RPMI7951 (cell line): ENCODE measurements around the gene MSI1. TPM values are rescaled to one million over a fixed set of nuclear protein-coding genes. Genes with fewer than 3 reads are reported as not detected.
A peak's percentile ranks its signal among the peaks of the same experiment; 100 is the strongest.
"Not testable (repeated sequence)": the region's sequence is repeated elsewhere in the genome, so short reads cannot be mapped to it uniquely, and the experiment has no call there.

ENCODE experiments used
- DNase-seq: peaks from one replicate; pipeline ENCODE4 v3.0.0-alpha.2; 2012; ENCODE audit warnings: low read depth
- total RNA-seq: library from RNA; depleted of rRNA; stranded (reverse); fragments of >200 nt; shearing (Covaris generic); gene quantifications from 2 replicates; pipeline ENCODE4 v1.2.3, GENCODE V29; 2014

Gene MSI1
- total RNA-seq, 1 experiment from 2014 or later = not detected

GRCh38 chr12:120357104-120357503, 11.9 kb downstream of the MSI1 start:
- DNase-seq = no peak

DNA sequence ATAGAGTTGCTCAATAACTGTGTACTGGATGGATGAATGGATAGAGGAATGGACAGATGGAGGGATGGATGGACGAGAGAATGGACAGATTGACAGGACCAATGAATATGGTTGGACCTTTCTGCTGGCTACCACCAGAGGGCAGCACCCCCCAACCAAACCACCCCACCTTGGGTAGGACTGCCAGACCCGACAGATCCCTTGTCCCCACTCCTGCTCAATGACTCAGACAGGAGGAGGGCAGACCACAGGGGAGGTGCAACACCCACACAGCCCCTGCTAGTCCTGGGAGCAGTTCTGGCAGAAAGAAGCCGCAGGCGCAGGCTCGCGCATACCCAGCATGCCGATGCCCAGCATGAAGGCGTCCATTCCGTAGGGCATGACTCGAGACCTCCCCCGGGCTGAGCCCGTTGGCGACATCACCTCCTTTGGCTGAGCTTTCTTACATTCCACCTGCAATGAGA, 12.4 kb downstream of the MSI1 start:
- DNase-seq = peak; percentile 91

DNA sequence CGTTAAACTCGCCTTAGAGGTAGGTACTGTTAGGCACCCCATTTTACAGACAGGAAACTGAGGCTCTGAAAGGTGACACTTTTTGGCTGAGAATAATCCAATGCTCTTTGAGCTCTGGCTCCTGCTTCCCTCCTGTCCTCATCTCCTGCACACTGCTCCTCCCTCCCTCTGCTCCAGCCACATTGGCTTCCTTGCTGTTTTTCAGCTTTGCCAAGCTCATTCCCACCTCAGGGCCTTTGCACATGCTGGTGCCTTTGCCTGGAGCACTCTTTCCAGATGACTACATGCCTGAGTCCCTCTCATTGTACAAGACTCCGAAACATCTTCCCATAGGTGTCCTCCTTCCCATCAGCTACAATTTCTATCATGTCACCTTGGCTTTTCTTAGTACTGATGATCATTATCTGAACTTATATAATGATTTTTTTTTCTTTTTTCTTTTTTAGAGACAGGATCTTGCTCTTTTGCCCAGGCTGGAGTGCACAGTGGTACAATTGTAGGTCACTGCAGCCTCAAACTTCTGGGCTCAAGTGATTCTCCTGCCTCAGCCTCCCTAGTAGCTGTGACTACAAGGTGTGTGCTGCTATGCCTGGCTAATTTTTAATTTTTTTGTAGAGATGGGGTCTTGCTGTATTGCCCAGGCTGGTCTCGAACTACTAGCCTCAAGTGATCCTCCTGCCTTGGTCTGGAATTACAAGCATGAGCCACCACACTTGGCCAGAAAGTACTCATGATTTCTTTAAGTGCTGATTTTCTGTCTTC, 15.2 kb downstream of the MSI1 start:
- no peak for DNase-seq

DNA sequence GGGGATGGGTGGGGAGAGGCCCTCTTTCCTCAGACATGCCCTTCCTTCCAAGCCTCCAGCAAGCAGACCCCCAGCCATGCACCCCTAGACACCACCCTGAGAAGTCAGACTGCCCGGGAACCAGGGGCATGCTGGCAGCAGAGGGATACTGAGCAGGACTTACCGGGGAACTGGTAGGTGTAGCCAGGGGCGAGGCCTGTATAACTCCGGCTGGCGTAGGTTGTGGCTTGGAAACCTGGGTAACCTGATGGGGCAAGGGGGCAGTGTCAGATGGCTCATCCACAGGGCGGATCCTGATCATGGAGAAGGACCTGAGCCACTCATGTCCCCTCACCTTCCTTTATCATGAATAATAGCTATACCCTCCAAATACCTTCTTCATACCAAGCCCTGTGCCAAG, 15.8 kb downstream of the MSI1 start:
- DNase-seq = no peak

- peak; percentile 44 for DNase-seq
Observed at GRCh38 chr12:120352117-120352516, 16.8 kb downstream of the MSI1 start.

GRCh38 chr12:120350576-120351350, 18.2 kb downstream of the MSI1 start:
- DNase-seq = no peak

DNA sequence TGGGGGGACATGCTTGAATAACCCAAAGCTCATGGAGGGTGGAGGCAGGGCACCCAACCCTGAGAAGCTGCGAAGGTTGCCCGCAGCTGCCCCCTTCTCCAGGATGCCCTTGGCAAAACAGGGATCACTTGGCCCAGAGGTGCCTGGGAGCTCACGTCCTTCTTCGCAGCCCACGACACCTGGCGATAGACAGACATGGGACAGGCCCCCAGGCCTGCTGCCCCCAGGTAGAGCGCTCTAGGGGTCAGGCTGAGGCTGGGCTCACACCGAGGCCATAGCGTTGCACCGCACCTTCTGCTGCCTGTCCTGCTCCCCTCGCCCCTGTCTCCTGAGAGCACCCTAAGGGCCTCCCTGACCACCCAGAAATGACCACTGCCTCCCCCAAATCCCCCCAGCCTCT, 21.2 kb downstream of the MSI1 start:
- DNase-seq = no peak

DNA sequence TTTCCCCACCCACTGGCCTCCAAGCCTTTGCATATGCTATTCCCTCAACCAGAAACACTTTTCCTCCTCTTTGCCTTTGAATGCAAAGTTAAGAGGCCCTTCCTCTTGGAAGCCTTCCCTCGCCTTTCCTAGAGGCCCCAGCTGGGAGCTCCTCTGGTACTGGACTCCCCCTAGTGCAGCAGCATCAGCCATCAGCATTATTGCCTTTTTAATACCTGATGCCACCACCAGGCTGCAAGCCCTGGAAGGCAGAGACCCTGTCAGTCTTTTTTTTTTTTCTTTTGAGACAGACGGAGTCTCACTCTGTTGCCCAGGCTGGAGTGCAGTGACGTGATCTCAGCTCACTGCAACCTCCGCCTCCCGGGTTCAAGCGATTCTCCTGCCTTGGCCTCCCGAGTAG, 22.3 kb downstream of the MSI1 start:
- DNase-seq = no peak

DNA sequence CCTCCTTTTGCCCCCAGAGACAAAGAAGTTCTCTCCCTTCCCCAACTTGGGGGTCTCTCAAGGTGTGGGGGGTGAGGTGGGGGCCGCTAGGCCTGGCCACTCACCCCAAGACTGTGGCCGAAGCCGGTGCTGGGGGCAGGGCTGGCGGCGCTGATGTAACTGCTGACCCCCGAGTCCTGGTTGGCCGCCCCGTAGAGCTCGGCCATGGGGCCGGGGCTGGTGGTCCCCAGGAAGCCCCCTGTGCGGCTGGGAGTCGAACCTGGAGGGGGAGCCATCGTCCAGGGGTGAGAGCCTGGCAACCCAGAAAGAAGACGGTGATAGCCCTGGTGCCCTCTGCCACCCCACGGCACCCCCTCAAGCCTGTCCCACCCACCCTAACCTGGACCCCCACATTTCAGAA, 22.9 kb downstream of the MSI1 start:
- no peak for DNase-seq

DNA sequence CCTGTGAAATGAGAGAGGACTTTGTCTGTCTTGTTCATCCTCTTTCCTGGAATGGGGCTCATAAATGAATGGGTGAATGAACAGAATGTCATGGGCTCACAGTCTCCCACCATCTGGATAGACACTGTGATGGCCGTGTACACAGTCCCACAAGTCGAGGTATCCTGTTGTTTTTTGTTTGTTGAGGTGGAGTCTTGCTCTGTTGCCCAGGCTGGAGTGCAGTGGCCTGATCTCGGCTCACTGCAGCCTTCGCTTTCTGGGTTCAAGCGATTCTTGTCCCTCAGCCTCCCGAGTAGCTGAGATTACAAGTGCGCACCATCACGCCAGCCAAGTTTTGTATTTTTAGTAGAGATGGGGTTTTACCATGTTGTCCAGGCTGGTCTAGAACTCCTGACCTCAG, 25.3 kb downstream of the MSI1 start:
- DNase-seq = no peak

GRCh38 chr12:120343039-120343537, 25.9 kb downstream of the MSI1 start:
- no peak for DNase-seq

DNA sequence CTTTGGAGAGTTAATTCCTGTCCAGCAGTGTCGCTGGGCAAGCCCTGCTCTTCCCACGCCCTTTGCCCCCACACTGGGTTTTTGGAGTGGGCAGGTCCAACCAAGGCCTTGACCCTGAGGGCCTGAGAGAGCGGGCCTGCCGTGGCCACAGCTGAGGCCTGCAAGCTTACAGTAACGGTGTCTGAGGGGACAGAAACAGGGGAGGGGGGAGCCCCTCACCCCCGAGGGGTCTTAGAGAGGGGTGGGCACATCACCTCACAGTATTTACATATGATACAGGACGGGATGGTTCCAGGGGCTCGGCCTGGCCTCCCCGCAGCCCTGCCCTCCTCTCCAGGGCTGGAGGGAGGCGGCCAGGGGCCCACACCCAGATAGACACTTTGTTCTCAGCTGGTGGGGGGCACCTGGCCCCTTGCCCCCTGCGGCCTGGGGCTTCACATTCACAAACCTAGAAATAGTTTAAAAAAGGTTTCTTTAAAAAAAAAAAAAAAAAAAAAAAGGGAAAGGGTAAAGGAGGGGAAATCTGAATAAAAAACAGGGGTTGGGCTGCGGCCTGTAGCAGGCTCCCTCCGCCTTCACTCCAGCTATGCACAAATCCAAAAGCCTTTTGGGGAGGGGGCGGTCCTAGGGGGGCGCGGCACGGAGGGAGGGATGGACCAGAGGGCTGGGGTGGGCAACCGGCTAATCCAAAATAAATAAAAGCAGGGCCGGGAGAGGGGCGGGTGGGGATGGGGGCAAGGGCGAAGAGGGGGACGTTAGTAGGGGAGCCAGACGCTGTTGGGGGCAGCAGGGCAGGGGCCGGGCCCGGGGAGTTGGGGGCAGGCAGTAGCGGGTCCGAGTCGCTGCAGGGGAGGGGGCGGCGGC, 26.6 kb downstream of the MSI1 start:
- DNase-seq = no peak

DNA sequence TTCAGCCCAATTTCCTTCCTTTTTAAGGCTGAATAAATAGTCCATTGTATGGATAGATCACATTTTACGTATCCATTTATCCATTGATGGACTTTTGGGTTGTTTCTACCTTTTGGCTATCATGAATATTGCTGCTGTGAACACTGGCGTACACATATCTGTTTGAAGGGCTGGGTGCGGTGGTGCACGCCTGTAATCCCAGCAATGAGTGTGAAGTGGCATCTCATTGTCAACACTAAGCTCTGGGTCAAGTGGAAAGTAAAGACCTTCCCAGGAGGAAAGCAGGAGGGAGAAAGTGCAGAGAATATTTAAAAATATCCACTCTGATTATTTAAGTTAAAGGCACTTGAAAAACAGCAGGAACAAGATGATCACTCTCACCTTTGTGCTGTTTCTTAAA, 29.7 kb downstream of the MSI1 start:
- DNase-seq = no peak

DNA sequence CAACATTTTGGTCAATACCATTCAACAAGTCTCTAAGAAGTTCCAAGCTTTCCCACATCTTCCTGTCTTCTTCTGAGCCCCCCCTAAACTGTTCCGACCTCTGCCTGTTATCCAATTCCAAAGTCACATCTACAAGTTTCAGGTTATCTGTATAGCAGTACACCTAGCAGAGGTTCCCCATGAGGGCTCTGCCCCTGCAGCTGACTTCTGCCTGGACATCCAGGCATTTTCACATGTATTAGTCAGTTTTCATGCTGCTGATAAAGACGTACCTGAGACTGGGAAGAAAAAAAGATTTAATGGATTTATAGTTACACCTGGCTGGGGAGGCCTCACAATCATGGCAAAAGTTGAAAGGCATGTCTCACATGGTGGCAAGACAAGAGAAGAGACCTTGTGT, 31.2 kb downstream of the MSI1 start:
- DNase-seq = no peak

DNA sequence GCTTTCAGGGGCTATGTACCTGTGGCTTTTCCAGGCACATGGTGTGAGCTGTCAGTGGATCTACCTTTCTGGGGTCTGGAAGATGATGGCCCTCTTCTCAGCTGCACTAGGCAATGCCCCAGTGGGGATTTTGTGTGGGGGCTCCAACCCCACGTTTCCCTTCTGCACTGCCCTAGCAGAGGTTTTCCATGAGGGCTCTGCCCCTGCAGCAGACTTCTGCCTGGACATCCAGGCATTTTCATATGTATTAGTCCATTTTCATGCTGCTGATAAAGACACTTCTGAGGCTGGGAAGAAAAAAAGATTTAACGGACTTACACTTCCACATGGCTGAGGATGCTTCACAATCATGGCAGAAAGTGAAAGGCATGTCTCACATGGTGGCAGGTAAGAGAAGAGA, 32.6 kb downstream of the MSI1 start:
- DNase-seq = not testable (repeated sequence)

- DNase-seq = peak; percentile 36
Observed at GRCh38 chr12:120335447-120335846, 33.5 kb downstream of the MSI1 start.

- no peak for DNase-seq
Observed at GRCh38 chr12:120332523-120332922, 36.4 kb downstream of the MSI1 start.

DNA sequence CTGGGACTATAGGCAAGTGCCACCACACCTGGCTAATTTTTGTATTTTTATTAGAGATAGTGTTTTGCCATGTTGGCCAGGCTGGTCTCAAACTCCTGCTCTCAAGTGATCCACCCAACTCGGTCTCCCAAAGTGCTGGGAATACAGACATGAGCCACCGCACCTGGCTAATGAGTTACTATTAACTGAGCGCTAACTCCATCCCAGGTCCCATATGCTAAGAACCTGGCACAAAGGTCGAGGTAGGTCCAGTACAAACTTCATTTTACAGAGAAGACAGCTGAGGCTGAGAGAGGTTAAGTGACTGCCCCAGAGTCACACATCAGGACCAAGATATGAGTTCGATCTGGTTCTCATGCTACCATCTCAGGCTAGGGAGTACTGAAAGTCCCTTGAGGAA, 36.9 kb downstream of the MSI1 start:
- no peak for DNase-seq

GRCh38 chr12:120331390-120331789, 37.6 kb downstream of the MSI1 start:
- DNase-seq = no peak

DNA sequence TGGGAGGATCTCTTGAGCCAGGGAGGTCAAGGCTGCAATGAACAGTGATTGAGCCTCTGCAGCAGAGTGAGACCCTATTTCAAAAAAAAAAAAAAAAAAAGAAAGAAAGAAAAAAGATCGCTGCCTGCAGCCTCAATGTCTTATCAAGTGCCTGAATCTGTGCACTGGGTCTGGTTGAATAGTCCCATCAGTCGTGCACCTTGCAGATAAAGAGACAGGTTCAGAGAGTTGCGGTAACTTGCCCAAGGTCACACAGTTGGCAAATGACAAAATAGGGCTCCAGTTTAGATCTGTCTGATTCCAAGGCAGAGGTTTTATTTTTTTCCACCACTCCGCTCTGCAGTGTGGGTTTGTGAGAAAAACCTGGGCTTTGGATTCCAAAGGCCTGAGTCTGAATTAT, 40.7 kb downstream of the MSI1 start:
- no peak for DNase-seq

GRCh38 chr12:120327593-120327992, 41.4 kb downstream of the MSI1 start, which contains the start of gene PLA2G1B:
Gene PLA2G1B (minus strand): TSS chr12:120327779. CDS start chr12:120327753, 26 bp downstream.
- no peak for DNase-seq

DNA sequence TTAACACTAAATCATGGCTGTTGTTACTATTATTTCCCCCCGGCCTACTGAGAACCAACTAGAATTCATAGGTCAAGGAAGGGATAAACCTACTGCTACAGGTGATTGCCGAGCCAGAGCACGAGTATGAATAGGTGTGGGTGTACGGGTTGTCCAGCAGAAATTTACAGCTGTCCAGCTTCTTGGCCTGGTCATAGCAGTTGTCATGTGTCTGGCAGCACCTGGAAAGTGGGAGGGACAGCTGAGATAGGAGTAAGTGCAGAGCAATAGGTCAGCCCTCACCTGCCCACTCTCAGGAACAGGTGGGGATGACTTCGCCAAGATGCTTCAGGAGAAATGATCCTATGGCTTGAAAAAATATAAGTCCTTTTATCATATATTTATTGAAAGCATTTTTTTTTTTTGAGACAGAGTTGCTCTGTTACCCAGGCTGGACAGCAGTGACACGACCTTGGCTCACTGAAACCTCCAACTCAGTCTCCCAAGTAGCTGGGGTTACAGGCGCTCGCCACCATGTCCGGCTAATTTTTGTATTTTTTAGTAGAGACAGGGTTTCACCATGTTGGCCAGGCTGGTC, 44.0 kb downstream of the MSI1 start:
- no peak for DNase-seq
